8988T (cell line): ENCODE results near the gene STK32A.

ENCODE experiments used
- DNase-seq: peaks from one replicate; pipeline ENCODE4 v3.0.0; 2011

STK32A gene

GRCh38 chr5:147430628-147431027 lies 195.8 kb downstream of the STK32A start:
- no peak for DNase-seq

GRCh38 chr5:147431586-147431985 lies 196.8 kb downstream of the STK32A start:
- DNase-seq, result no peak

- DNase-seq, result no peak
Measured at GRCh38 chr5:147432323-147432722, 197.5 kb downstream of the STK32A start.

GRCh38 chr5:147434049-147434448 lies 199.2 kb downstream of the STK32A start:
- DNase-seq, result no peak

GRCh38 chr5:147436596-147436995 lies 201.8 kb downstream of the STK32A start:
- DNase-seq, result no peak

GRCh38 chr5:147437161-147437596 lies 202.4 kb downstream of the STK32A start:
- DNase-seq, result no peak
